K562 (cell line): ENCODE results near the gene MAK. TPM values are rescaled to one million over a fixed set of nuclear protein-coding genes. Genes with fewer than 3 reads are reported as not detected.

Experiments used
- BDP1 ChIP-seq: IDR thresholded peaks from 3 replicates; pipeline ENCODE4 v1.6.1; 2011; ENCODE audit not compliant: insufficient read length, insufficient read depth
- DLX4 ChIP-seq: fragments of 250-450 bp; sonication (Bioruptor Pico); IDR thresholded peaks from 2 replicates; pipeline ENCODE4 v1.6.1; 2021; ENCODE audit warnings: mild to moderate bottlenecking
- HOXB6 ChIP-seq: fragments of 250-450 bp; sonication (Bioruptor Pico); IDR thresholded peaks from 2 replicates; pipeline ENCODE4 v1.5.1; 2022; ENCODE audit warnings: mild to moderate bottlenecking, borderline replicate concordance
- MAZ ChIP-seq, 2 experiments: fragments of 450-650 bp in 1 of 2; sonication (generic) in 1 of 2; formaldehyde crosslinking; IDR thresholded peaks in 1 of 2; conservative IDR thresholded peaks in 1 of 2; 2 replicates each; pipeline versions ENCODE4 v1.4.0 to v1.5.0; 2020; ENCODE audit warnings: mild to moderate bottlenecking in 1 of 2, missing genetic modification reagents in 1 of 2
- MITF ChIP-seq: IDR thresholded peaks from 2 replicates; pipeline ENCODE4 v1.6.1; 2014; ENCODE audit warnings: antibody characterized with exemption
- NFIC ChIP-seq: fragments of 450-650 bp; IDR thresholded peaks from 2 replicates; pipeline ENCODE4 v1.6.1; 2017; ENCODE audit warnings: mild to moderate bottlenecking, inconsistent platforms
- POLR2B ChIP-seq: fragments of 450-650 bp; IDR thresholded peaks from 2 replicates; pipeline ENCODE4 v1.6.1; 2018; ENCODE audit warnings: low read depth; ENCODE audit not compliant: partially characterized antibody
- PRDM10 ChIP-seq: fragments of 450-650 bp; IDR thresholded peaks from 2 replicates; pipeline ENCODE4 v1.6.1; 2018; ENCODE audit not compliant: partially characterized antibody
- PRMT5 ChIP-seq: sonication (generic); formaldehyde crosslinking; IDR thresholded peaks from 2 replicates; pipeline ENCODE4 v1.5.0; 2020; ENCODE audit warnings: missing genetic modification reagents
- PURB ChIP-seq: sonication (generic); formaldehyde crosslinking; IDR thresholded peaks from 2 replicates; pipeline ENCODE4 v1.9.0; 2021; ENCODE audit warnings: low read depth, mild to moderate bottlenecking, missing genetic modification reagents
- SNRNP70 ChIP-seq: fragments of 200-400 bp; formaldehyde crosslinking; optimal IDR thresholded peaks from 2 replicates; pipeline ENCODE3; 2017; ENCODE audit warnings: low read depth, low read length
- SRSF3 ChIP-seq: fragments of 200-400 bp; formaldehyde crosslinking; IDR thresholded peaks from 2 replicates; pipeline ENCODE4 v1.6.1; 2016; ENCODE audit warnings: mild to moderate bottlenecking, low read length, moderate library complexity; ENCODE audit not compliant: insufficient read depth
- STAT5A ChIP-seq: IDR thresholded peaks from 2 replicates; pipeline ENCODE4 v1.6.1; 2012; ENCODE audit warnings: low read length, inconsistent platforms, borderline replicate concordance
- TEAD1 ChIP-seq, 2 experiments: fragments of 450-650 bp in 1 of 2; sonication (generic) in 1 of 2; formaldehyde crosslinking; IDR thresholded peaks; 2 replicates each; pipeline versions ENCODE4 v1.4.0 to v1.8.0; 2020 to 2022; ENCODE audit warnings: mild to moderate bottlenecking in 2 of 2, missing genetic modification reagents in 1 of 2
- THRA ChIP-seq: fragments of 450-650 bp; IDR thresholded peaks from 2 replicates; pipeline ENCODE4 v1.6.1; 2017; ENCODE audit warnings: mild to moderate bottlenecking, moderate library complexity
- ZBTB12 ChIP-seq: fragments of 250-450 bp; sonication (Bioruptor Pico); IDR thresholded peaks from 2 replicates; pipeline ENCODE4 v1.4.0; 2020
- ZC3H4 ChIP-seq: sonication (generic); formaldehyde crosslinking; IDR thresholded peaks from 2 replicates; pipeline ENCODE4 v1.9.0; 2021; ENCODE audit warnings: missing genetic modification reagents, borderline replicate concordance
- ZFP36 ChIP-seq: fragments of 150-350 bp; IDR thresholded peaks from 2 replicates; pipeline ENCODE4 v1.6.1; 2018; ENCODE audit warnings: low read length, low read depth; ENCODE audit not compliant: partially characterized antibody
- ZNF695 ChIP-seq: fragments of 450-650 bp; formaldehyde crosslinking; IDR thresholded peaks from 2 replicates; pipeline ENCODE4 v1.4.0; 2020; ENCODE audit warnings: mild to moderate bottlenecking, moderate library complexity
- polyA plus RNA-seq, 8 experiments: library from polyadenylated mRNA; depleted of rRNA in 4 of 8; stranded (reverse) in 5 of 8; unstranded in 3 of 8; fragments of >200 nt; fragmentation: Nextera tagmentation in 2 of 8; fragmentation: Illumina TruSeq in 1 of 8; extraction: Ambion mirVana in 2 of 8; extraction: Trizol in 1 of 8; gene quantifications; 2 replicates each; pipeline versions ENCODE4 v1.2.1 to v1.2.3, GENCODE V29; 2011 to 2014; ENCODE audit warnings: inconsistent platforms in 1 of 8, missing spikeins in 1 of 8
- total RNA-seq, 7 experiments: library from RNA; depleted of rRNA in 6 of 7; stranded (reverse); fragments of >200 nt in 6 of 7; fragmentation: Illumina TruSeq in 2 of 7; extraction: Trizol in 2 of 7; gene quantifications; 2 replicates each; pipeline versions ENCODE4 v1.2.1 to v1.2.3, GENCODE V29; 2011 to 2021; ENCODE audit warnings: low replicate concordance in 1 of 7

Gene MAK
- total and polyA plus RNA-seq, 9 of the 15 experiments (the other 6 are each of a cell fraction or from before 2014, with no cell fraction given): 0.25 to 1.1 (median 0.53) TPM

GRCh38 chr6:10722820-10723566, 115.3 kb downstream of the MAK start, which contains the start of gene TMEM14C (continued):
- TF ChIP-seq POLR2B (peak; percentile 95), NFIC (peak; percentile 77; the same call in 1 of the 2 replicates), TEAD1 (CRISPR knock-in tag; IDR thresholded peaks at IDR 0.05) (peak in 1 of 2 experiments; percentile 95; a peak in 2 of 4 replicates), ZFP36 (peak; percentile 61), ZNF695 (CRISPR knock-in tag) (no peak), MITF (peak; percentile 39; the same call in 1 of the 2 replicates), SNRNP70 (no peak), BDP1 (no peak), HOXB6 (CRISPR knock-in tag) (no peak), ZC3H4 (no peak), STAT5A (peak; percentile 7; the same call in 1 of the 2 replicates), DLX4 (no peak), PRDM10 (peak; percentile 4), MAZ (CRISPR knock-in tag; conservative IDR thresholded peaks at IDR 0.05 in 1 of 2, IDR thresholded peaks at IDR 0.05 in 1 of 2) (peak; percentile 96 to 99), PURB (no peak), SRSF3 (no peak), THRA (no peak), ZBTB12 (CRISPR knock-in tag) (no peak), PRMT5 (no peak)
